ENCODE measurements around the gene KRT14. TPM values are rescaled to one million over a fixed set of nuclear protein-coding genes. Genes with fewer than 3 reads are reported as not detected.
A peak's percentile ranks its signal among the peaks of the same experiment; 100 is the strongest.
"Not testable (repeated sequence)": the region's sequence is repeated elsewhere in the genome, so short reads cannot be mapped to it uniquely, and the experiment has no call there.

KRT14 gene
- total RNA-seq, 1 experiment from 2014 or later, result 0.05 TPM

- DNase-seq (ENCODE audit: low read depth), result no peak
Measured at GRCh38 chr17:41580244-41580575, 6.5 kb downstream of the KRT14 start.

- peak; percentile 78 for DNase-seq (ENCODE audit: low read depth)
Measured at GRCh38 chr17:41579484-41580243, 7.0 kb downstream of the KRT14 start.

- no peak for DNase-seq (ENCODE audit: low read depth)
Measured at GRCh38 chr17:41578971-41579370, 7.7 kb downstream of the KRT14 start.

DNA sequence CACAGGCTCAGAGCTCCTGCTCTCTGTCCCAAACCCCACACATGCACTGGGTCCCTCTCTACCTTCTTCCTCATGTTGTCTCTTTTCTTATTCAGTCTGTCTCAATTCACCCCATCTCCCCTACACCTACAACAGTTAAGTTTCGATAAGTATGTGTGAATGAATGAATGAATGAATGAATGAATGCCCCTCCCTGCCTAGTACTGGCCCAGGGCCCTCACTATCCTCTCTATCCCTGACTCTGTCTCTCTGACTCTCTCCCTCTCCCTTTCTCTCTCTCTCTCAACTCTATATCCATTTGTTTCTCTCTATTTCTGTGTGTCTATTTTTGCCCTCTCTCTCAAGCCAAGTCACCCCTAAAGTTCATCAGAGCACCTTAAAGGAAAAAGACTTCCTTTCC lies 8.2 kb downstream of the KRT14 start:
- no peak for DNase-seq (ENCODE audit: low read depth)

DNA sequence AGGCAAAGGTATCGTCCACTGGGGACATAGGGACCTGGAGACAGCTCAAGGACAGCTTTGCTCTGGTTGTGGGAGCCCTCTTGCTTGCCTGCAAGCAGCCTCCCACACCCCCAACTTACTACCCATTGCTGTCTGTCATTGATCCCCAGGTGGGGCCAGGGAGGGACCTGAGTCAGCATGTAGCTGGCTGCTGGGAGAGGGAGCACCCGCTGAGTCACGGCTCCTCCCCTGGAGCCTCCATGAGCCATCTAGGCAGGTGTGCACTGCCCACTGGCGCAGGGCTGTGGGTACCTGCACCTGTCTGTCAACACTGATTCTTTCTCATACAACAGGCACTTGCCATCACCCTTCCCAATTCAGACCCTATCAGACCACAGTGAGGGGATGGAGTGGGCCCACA lies 10.0 kb downstream of the KRT14 start:
- not testable (repeated sequence) for DNase-seq (ENCODE audit: low read depth)

DNA sequence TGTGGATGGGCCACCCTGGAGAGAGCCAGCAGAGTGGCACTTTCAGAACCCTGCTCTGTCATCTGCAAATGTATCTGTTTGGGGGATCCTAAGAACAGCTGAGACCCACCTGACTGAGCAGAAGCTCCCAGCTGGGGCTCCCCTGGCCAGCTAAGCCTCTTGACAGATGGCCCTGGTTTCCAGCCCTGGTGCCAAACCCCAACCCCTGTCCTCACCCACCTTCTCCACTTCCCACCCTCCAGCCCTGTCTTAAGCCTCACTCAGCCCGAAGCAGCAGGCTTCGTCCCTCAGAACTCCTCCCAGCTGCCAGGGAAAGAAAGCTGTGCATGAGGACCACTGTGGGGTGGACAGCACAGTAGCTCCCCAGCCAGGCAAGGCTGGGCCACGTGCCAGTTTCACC lies 11.4 kb downstream of the KRT14 start:
- DNase-seq (ENCODE audit: low read depth), result no peak

GRCh38 chr17:41571561-41572434 lies 14.9 kb downstream of the KRT14 start, which contains the start of gene KRT9:
Gene KRT9, minus strand, starts transcription at chr17:41572059. Its CDS starts 67 bp downstream, at chr17:41571992.
- no peak for DNase-seq (ENCODE audit: low read depth)

DNA sequence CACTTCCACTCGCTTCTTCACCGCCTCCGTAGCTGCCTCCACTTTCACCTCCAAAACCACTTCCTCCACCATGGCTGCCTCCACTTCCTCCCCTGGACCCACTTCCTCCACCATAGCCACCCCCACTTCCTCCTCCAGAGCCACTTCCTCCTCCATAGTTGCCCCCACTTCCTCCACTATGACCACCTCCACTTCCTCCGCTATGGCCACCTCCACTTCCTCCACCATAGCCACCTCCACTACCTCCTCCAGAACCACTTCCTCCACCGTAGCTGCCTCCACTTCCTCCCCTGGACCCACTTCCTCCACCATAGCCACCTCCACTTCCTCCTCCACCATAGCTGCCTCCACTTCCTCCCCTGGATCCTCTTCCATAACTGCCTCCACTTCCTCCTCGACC lies 19.4 kb downstream of the KRT14 start:
- no peak for DNase-seq (ENCODE audit: low read depth)

DNA sequence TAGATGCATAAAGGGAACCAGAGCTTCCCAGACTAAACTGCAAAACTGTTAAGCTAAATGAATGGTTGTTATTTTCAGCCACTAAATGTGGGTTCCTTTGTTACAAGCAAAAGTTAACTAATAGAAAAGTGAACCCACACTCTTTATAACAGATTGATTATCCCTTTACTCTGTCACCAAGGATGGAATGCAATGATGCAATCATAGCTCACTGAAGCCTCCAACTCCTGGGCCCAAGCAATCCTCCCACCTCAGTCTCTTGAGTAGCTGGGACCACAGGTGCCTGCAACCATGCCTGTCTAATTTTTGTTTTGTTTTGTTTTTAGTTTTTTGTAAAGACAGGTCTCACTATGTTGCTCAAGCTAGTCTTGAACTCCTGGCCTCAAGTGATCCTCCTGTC lies 21.4 kb downstream of the KRT14 start:
- DNase-seq (ENCODE audit: low read depth), result no peak

DNA sequence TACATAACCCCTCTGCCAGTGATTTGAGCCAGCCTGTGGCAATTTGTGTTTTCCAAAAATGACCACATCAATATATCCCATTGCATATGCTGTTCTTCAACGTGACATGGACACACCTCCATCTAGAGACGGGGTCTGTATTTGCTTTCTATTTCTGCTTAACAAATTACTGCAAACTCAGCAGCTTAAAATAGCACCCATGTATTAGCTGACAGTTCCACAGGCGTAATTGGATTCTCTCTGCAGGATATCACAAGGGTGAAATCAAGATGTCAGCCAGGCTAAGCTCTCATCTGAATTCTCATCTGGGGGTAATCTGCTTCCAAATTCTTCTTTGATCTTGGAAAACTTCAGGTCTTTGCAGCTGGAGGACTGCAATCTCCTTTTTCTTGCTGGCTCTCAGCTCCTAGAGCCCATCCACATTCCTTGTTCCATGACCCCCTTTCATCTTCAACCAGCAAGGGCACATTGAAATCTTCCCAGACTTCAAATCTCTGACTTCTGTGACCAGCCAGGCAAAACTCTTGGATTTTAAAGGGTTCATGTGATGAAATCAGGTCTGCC lies 23.0 kb downstream of the KRT14 start:
- no peak for DNase-seq (ENCODE audit: low read depth)

DNA sequence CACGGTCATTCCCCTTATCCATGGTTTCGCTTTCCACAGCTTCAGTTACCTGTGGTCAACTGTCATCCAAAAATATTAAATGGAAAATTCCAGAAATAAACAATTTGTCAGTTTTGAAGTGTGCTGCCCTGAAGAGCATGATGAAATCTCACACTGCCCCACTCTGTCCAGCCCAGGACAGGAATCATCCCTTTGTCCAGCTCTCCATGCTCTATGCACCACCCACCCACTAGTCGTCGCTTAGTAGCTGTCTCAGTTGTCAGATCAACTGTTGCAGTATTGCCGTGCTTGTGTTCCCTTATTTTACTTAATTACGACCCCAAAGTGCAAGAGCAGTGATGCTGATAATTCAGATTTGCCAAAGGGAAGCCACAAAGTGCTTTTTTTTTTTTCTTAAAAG lies 25.1 kb downstream of the KRT14 start:
- no peak for DNase-seq (ENCODE audit: low read depth)

DNA sequence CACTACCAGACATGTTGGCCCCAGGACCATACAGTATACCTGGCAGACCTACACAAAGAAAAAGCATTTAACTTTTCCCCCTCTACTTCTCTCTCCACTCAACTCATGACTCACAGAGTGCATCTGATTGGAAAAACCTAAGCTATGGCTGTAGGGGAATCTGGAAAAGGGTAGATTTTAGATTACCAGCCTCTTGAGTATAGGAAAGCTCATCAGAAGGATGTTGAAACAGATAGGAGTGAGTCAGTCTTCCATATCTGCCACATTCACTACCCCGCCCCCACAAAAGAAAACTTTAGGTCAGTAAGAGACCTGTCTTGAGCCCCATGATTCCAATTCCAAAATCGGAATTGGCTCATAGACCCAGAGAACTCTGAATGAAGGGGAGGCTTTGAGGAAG lies 27.1 kb downstream of the KRT14 start:
- DNase-seq (ENCODE audit: low read depth), result no peak

DNA sequence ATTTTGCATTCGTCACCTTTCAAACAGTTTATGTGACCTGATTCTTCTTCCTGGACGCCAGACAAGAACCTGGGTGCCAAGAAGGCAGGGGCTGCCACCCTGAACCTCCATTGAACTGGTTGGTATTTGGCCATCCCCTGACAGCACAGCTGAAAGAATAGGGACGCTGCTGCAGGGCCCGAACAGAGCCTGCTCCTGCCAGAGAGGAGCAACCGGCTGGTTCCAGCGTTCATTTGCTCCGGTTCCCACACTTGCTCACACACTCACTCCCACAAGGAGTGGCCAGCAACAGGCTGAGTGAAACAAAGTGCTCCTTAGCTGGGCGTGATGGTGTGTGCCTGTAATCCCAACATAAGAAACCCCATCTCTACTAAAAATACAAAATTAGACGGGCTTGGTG lies 29.8 kb downstream of the KRT14 start:
- DNase-seq (ENCODE audit: low read depth), result no peak

- DNase-seq (ENCODE audit: low read depth), result no peak
Measured at GRCh38 chr17:41556306-41556705, 30.4 kb downstream of the KRT14 start.

DNA sequence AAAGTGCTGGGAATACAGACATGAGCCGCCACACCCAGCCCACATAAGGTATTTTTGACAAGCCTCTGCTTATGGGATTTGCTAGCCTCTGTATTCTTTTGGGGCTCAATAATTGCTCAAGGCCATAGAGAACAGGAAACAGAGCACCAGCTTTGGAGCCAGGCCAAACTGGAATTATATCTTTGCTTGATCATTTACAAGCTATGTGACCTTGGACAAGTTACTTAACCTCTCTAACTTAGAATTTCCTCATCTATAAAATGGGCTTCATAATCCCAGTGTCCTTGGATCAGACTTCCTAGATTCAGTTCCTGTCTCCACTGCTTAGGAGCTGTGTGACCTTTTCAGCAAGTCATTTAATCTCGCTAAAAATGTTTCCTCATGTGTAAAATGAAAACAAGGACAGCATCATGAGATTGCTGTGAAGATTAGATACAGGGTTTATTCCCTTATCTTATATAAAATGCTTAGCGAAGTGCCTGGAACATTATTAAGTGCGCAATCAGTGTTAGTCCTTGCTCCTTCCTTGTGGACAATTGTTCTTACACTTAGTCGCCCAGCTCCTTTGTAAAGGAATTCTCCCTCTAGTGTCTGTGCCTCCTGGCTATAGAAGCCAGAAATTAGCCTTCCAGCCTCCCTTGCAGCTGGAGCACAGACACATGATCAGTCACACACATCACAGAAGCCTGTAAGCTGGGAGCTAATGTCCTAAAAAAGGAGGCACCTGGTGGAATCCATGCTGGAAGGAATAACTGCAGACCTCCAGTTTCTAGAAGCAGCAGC lies 31.4 kb downstream of the KRT14 start:
- no peak for DNase-seq (ENCODE audit: low read depth)

DNA sequence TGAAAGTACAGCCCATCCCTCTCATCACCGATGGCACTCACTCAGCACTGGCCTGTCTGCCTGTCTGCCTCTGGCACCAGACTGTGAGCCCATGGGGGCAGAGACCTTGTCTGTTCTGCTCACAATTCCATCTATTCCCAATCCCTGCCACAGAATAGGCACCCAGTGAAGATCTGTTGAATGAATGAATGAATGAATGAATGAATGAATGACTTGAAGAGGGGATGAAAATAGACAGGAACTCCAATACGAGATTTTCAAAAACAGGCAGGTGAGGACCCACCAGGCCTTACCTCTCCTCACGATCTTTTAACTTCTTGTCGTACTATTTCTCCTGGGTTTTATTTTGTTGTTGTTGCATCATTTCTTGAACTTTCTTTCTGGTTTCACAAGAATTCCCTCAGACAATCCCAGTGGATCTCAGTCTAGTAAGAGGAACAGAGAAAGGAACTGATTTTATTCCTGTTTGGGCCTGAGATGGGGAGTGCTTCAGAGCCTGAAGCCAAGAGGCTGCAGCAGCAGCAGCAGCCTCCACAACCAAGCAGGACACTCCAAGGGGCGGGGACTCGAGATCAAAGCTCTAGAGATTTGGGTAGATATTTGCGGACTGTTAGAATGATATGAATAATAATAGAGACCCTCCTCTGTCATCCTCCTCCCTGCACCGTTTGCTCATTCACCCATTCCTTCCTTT lies 32.6 kb downstream of the KRT14 start:
- no peak for DNase-seq (ENCODE audit: low read depth)

DNA sequence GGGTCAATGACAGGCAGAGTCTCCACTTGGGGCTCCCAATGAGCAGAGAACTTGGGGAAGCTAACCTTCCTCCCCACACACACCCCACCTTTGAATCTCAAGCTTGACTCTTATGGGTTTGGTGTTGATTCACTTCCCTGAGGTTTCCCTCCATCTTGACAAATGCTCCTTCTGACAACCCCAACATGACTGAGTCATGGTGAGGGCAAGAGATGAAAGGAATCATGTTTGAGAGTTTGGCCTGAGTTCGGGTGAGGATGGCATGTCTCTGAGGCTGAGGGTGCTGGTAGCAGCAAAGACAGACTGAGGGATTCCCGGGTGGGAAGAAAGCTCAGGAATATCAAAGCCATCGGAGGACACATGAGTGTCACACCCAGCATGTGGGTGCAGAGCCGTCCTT lies 33.5 kb downstream of the KRT14 start:
- peak; percentile 52 for DNase-seq (ENCODE audit: low read depth)

- no peak for DNase-seq (ENCODE audit: low read depth)
Measured at GRCh38 chr17:41552455-41552854, 34.2 kb downstream of the KRT14 start.

- DNase-seq (ENCODE audit: low read depth), result no peak
Measured at GRCh38 chr17:41551365-41551764, 35.3 kb downstream of the KRT14 start.

DNA sequence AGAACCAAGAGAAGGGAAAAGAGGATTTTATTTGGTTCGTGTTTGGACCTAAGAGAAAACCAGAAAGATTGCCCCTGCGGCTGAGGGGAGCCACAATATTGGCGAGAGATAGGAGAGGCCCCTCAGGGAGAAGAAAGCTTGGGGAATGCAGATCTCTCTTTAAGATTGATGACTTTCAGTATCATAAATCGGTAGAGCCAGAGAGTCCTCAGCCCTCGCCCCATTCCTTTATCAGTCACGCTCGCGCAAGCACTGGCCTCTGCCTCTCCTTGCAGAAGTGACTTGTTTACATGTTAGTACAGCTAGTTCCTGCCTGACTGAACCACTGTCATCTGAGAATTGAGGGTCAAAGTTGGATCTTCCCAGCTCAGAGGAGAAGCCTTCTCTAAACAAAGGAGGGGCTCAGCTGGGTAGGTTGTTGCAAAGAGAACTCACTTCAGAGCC lies 37.1 kb downstream of the KRT14 start:
- no peak for DNase-seq (ENCODE audit: low read depth)
